ENCODE measurements around the gene MTSS2.

The MTSS2 gene

GRCh38 chr16:70696952-70697593, 11.2 kb upstream of the MTSS2 start:
- no peak overlapping the region for H3K9ac ChIP-seq (ENCODE audit: low read length)
- no peaks in the 10 kb centered on the region for H4K20me1 ChIP-seq (ENCODE audit: insufficient read depth, low read length)
- no peaks in the 10 kb centered on the region for H3K9me3 ChIP-seq (ENCODE audit: insufficient read depth, low read length)
- H2AFZ ChIP-seq (ENCODE audit: low read depth, low read length): no peak overlapping the region
- H3K36me3 ChIP-seq (replicated peaks; ENCODE audit: low read depth, low read length): no peaks in the 10 kb centered on the region
- no peaks in the 10 kb centered on the region for H3K27me3 ChIP-seq (ENCODE audit: low read depth, low read length)
- H3K4me2 ChIP-seq (ENCODE audit: low read length): no peak overlapping the region
- no peaks in the 10 kb centered on the region for H3K4me1 ChIP-seq (ENCODE audit: low read length)
- TF ChIP-seq CTCF (IDR thresholded peaks at IDR 0.05; ENCODE audit: low read depth, low read length) (no peak), EZH2phosphoT487 (IDR thresholded peaks at IDR 0.05; ENCODE audit: low read depth) (no peak)
- no peak overlapping the region for H3K4me3 ChIP-seq (ENCODE audit: low read length)
- H3K79me2 ChIP-seq (ENCODE audit: low read length): no peaks in the 10 kb centered on the region
- H3K27ac ChIP-seq (ENCODE audit: low read length): no peak overlapping the region

GRCh38 chr16:70696355-70696754, 10.5 kb upstream of the MTSS2 start:
- Histone ChIP-seq H3K27ac (ENCODE audit: low read length) (no peak overlapping the region), H3K4me1 (ENCODE audit: low read length) (no peaks in the 10 kb centered on the region), H3K79me2 (ENCODE audit: low read length) (no peaks in the 10 kb centered on the region), H3K27me3 (ENCODE audit: low read depth, low read length) (no peaks in the 10 kb centered on the region), H3K9me3 (ENCODE audit: insufficient read depth, low read length) (no peaks in the 10 kb centered on the region), H3K36me3 (replicated peaks; ENCODE audit: low read depth, low read length) (no peaks in the 10 kb centered on the region), H3K4me3 (ENCODE audit: low read length) (no peak overlapping the region), H2AFZ (ENCODE audit: low read depth, low read length) (no peak overlapping the region), H3K4me2 (ENCODE audit: low read length) (no peak overlapping the region), H4K20me1 (ENCODE audit: insufficient read depth, low read length) (no peaks in the 10 kb centered on the region), H3K9ac (ENCODE audit: low read length) (no peak overlapping the region)
- TF ChIP-seq CTCF (IDR thresholded peaks at IDR 0.05; ENCODE audit: low read depth, low read length): no peak
- no peak for TF ChIP-seq EZH2phosphoT487 (IDR thresholded peaks at IDR 0.05; ENCODE audit: low read depth)

- Histone ChIP-seq H3K4me3 (ENCODE audit: low read length) (no peak overlapping the region), H3K9ac (ENCODE audit: low read length) (no peak overlapping the region), H3K27me3 (ENCODE audit: low read depth, low read length) (no peaks in the 10 kb centered on the region), H3K79me2 (ENCODE audit: low read length) (no peaks in the 10 kb centered on the region), H3K4me2 (ENCODE audit: low read length) (no peak overlapping the region), H3K27ac (ENCODE audit: low read length) (no peak overlapping the region), H4K20me1 (ENCODE audit: insufficient read depth, low read length) (no peaks in the 10 kb centered on the region), H3K9me3 (ENCODE audit: insufficient read depth, low read length) (no peaks in the 10 kb centered on the region), H3K36me3 (replicated peaks; ENCODE audit: low read depth, low read length) (no peaks in the 10 kb centered on the region), H3K4me1 (ENCODE audit: low read length) (no peaks in the 10 kb centered on the region), H2AFZ (ENCODE audit: low read depth, low read length) (no peak overlapping the region)
- TF ChIP-seq CTCF (IDR thresholded peaks at IDR 0.05; ENCODE audit: low read depth, low read length) (no peak), EZH2phosphoT487 (IDR thresholded peaks at IDR 0.05; ENCODE audit: low read depth) (no peak)
These were observed 9.6 kb upstream of the MTSS2 start for GRCh38 chr16:70695331-70696070.

GRCh38 chr16:70694868-70695218, 9.0 kb upstream of the MTSS2 start:
- H3K79me2 ChIP-seq (ENCODE audit: low read length): no peaks in the 10 kb centered on the region
- H3K9me3 ChIP-seq (ENCODE audit: insufficient read depth, low read length): no peaks in the 10 kb centered on the region
- no peaks in the 10 kb centered on the region for H3K4me1 ChIP-seq (ENCODE audit: low read length)
- no peak overlapping the region for H3K4me3 ChIP-seq (ENCODE audit: low read length)
- H3K4me2 ChIP-seq (ENCODE audit: low read length): no peak overlapping the region
- TF ChIP-seq EZH2phosphoT487 (IDR thresholded peaks at IDR 0.05; ENCODE audit: low read depth): no peak
- TF ChIP-seq CTCF (IDR thresholded peaks at IDR 0.05; ENCODE audit: low read depth, low read length): no peak
- no peaks in the 10 kb centered on the region for H4K20me1 ChIP-seq (ENCODE audit: insufficient read depth, low read length)
- H3K36me3 ChIP-seq (replicated peaks; ENCODE audit: low read depth, low read length): no peaks in the 10 kb centered on the region
- H3K27me3 ChIP-seq (ENCODE audit: low read depth, low read length): no peaks in the 10 kb centered on the region
- H3K27ac ChIP-seq (ENCODE audit: low read length): no peak overlapping the region
- H2AFZ ChIP-seq (ENCODE audit: low read depth, low read length): no peak overlapping the region
- no peak overlapping the region for H3K9ac ChIP-seq (ENCODE audit: low read length)

All from OCI-LY3 (cell line).